Gastrocnemius medialis (tissue), 4 donors: ENCODE data around the gene MXRA8.

Source experiments
- CTCF ChIP-seq, 5 experiments: fragments of 450-650 bp in 3 of 5; fragments of 200-600 bp in 2 of 5; sonication (generic) in 2 of 5; IDR thresholded peaks in 4 of 5; conservative IDR thresholded peaks in 1 of 5; 1 replicate in 4 of 5; 2 replicates in 1 of 5; pipeline ENCODE4 v1.5.1; 2016 to 2019; ENCODE audit warnings: antibody characterized with exemption in 5 of 5, mild to moderate bottlenecking in 3 of 5, moderate library complexity in 3 of 5
- POLR2A ChIP-seq, 2 donors: fragments of 450-650 bp; IDR thresholded peaks; one replicate each; pipeline ENCODE4 v1.6.1; 2017; ENCODE audit warnings: antibody characterized with exemption in 2 of 2, mild to moderate bottlenecking in 2 of 2, moderate library complexity in 2 of 2

GRCh38 chr1:1327291-1327690, 31.1 kb downstream of the MXRA8 start:
- TF ChIP-seq CTCF (IDR thresholded peaks at IDR 0.05 in 4 of 5, conservative IDR thresholded peaks at IDR 0.05 in 1 of 5): no peak
- TF ChIP-seq POLR2A (IDR thresholded peaks at IDR 0.05): no peak
